Lower leg skin (tissue), 3 donors: ENCODE data around the gene USP43.

Experiments
- CTCF ChIP-seq, 3 donors: fragments of 450-650 bp; IDR thresholded peaks; one replicate each; pipeline ENCODE4 v1.5.1; 2016; ENCODE audit warnings: antibody characterized with exemption in 3 of 3, mild to moderate bottlenecking in 3 of 3, moderate library complexity in 2 of 3
- POLR2A ChIP-seq, 2 donors: fragments of 450-650 bp; IDR thresholded peaks; one replicate each; pipeline ENCODE4 v1.6.1; 2016 to 2017; ENCODE audit warnings: antibody characterized with exemption in 2 of 2, mild to moderate bottlenecking in 1 of 2, moderate library complexity in 1 of 2

- TF ChIP-seq CTCF (IDR thresholded peaks at IDR 0.05) (no peak), POLR2A (IDR thresholded peaks at IDR 0.05) (no peak)
Observed at GRCh38 chr17:9769036-9769695, 123.8 kb downstream of the USP43 start.
